Osteocyte (in vitro differentiated cells): ENCODE results near the gene STAT5B. TPM values are rescaled to one million over a fixed set of nuclear protein-coding genes. Genes with fewer than 3 reads are reported as not detected.
"Not testable (repeated sequence)": the region's sequence is repeated elsewhere in the genome, so short reads cannot be mapped to it uniquely, and the experiment has no call there.

Experiments used
- DNase-seq: peaks from one replicate; pipeline ENCODE4 v3.0.0; 2021; ENCODE audit warnings: mixed read lengths; ENCODE audit not compliant: unreplicated experiment; ENCODE audit errors: extremely low spot score
- H3K27ac Mint-ChIP-seq: one replicate; pipeline ENCODE4 v1.8.0; 2021; ENCODE audit warnings: mild to moderate bottlenecking, mixed read lengths; ENCODE audit not compliant: unreplicated experiment
- H3K27me3 Mint-ChIP-seq: one replicate; pipeline ENCODE4 v1.8.0; 2021; ENCODE audit warnings: mixed read lengths; ENCODE audit not compliant: unreplicated experiment
- H3K36me3 Mint-ChIP-seq: one replicate; pipeline ENCODE4 v1.8.0; 2021; ENCODE audit warnings: mixed read lengths; ENCODE audit not compliant: unreplicated experiment
- H3K4me1 Mint-ChIP-seq: one replicate; pipeline ENCODE4 v1.8.0; 2021; ENCODE audit warnings: mixed read lengths; ENCODE audit not compliant: unreplicated experiment
- H3K4me3 Mint-ChIP-seq: one replicate; pipeline ENCODE4 v1.8.0; 2021; ENCODE audit warnings: mild to moderate bottlenecking, moderate library complexity, mixed read lengths; ENCODE audit not compliant: unreplicated experiment
- H3K9me3 Mint-ChIP-seq: one replicate; pipeline ENCODE4 v1.8.0; 2021; ENCODE audit warnings: mixed read lengths; ENCODE audit not compliant: unreplicated experiment
- total RNA-seq: library from RNA; stranded (reverse); gene quantifications from 2 replicates; pipeline ENCODE4 v1.2.1, GENCODE V29; 2021
- TF ChIP-seq, protein P1 (sequence below): fragments of 200-600 bp; sonication (generic); IDR thresholded peaks from 2 replicates; pipeline ENCODE4 v1.5.0; 2021; ENCODE audit warnings: antibody characterized with exemption, mild to moderate bottlenecking, moderate library complexity

STAT5B gene
- total RNA-seq, 1 donor from 2014 or later, result 41.3 TPM

DNA sequence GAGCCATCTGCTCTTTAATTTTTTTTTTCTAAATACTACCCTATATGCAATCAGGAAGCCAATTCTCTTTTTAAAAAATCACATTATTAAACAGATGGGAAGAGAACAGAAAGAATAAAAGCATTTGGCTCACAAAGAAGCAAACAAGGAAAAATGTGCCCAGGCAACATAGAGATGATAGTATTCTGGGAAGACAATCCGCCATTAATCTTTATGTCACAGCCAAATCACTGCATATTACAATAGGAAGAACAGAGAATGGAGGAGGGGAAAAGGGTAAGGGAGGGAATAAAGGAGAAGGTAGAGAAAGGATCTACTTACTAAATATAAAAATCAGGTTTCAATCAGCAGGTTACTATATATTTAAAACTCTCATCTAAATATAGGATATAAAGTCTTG, 34.3 kb downstream of the STAT5B start:
- Mint-ChIP-seq H3K9me3 (no peaks in the 10 kb centered on the region), H3K4me1 (peaks cover 23% of the 10 kb centered on the region), H3K27me3 (no peaks in the 10 kb centered on the region), H3K4me3 (no peak overlapping the region), H3K27ac (no peak overlapping the region), H3K36me3 (peaks cover 3% of the 10 kb centered on the region)
- TF ChIP-seq, protein P1, sequence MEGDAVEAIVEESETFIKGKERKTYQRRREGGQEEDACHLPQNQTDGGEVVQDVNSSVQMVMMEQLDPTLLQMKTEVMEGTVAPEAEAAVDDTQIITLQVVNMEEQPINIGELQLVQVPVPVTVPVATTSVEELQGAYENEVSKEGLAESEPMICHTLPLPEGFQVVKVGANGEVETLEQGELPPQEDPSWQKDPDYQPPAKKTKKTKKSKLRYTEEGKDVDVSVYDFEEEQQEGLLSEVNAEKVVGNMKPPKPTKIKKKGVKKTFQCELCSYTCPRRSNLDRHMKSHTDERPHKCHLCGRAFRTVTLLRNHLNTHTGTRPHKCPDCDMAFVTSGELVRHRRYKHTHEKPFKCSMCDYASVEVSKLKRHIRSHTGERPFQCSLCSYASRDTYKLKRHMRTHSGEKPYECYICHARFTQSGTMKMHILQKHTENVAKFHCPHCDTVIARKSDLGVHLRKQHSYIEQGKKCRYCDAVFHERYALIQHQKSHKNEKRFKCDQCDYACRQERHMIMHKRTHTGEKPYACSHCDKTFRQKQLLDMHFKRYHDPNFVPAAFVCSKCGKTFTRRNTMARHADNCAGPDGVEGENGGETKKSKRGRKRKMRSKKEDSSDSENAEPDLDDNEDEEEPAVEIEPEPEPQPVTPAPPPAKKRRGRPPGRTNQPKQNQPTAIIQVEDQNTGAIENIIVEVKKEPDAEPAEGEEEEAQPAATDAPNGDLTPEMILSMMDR, result no peak
- no peak for DNase-seq

DNA sequence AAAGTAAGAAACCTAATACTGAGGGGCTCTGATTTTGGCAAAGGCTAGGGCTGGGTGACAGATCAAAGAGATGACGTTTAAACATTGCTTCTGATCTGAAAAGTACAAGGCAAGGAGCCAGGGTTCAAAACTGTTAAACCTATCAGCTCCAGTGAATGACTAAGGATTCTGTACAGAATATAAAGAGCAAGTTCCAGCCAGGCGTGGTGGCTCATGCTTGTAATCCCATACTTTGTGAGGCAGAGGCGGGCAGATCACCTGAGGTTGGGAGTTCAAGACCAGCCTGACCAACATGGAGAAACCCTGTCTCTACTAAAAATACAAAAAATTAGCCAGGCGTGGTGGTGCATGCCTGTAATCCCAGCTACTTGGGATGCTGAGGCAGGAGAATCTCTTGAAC, 35.3 kb downstream of the STAT5B start:
- H3K4me3 Mint-ChIP-seq, H3K36me3 Mint-ChIP-seq, DNase-seq, H3K27ac Mint-ChIP-seq, H3K9me3 Mint-ChIP-seq, H3K27me3 Mint-ChIP-seq: not testable (repeated sequence)
- H3K4me1 Mint-ChIP-seq, result peaks cover 18% of the 10 kb centered on the region

DNA sequence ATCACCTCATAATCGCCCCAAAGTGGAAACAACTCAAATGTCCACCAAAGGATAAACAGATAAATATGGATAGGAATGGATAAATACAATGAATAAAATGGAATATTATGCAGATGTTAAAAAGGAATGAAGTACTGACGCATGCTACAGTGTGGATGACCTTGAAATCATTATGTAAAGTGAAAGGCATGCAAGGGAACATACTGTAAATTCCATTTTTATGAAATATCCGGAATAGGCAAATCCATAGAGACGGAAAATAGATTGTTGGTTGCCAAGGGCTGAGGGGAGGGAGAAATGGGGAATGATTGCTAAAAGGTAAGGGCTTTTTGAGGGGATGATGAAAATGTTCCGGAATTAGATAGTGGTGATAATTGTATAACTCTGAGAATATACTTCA, 36.0 kb downstream of the STAT5B start:
- Mint-ChIP-seq H3K9me3 (no peaks in the 10 kb centered on the region), H3K27me3 (no peaks in the 10 kb centered on the region), H3K36me3 (peaks cover 2% of the 10 kb centered on the region), H3K4me3 (no peak overlapping the region), H3K4me1 (peaks cover 18% of the 10 kb centered on the region), H3K27ac (no peak overlapping the region)
- TF ChIP-seq, protein P1, result no peak
- no peak for DNase-seq

DNA sequence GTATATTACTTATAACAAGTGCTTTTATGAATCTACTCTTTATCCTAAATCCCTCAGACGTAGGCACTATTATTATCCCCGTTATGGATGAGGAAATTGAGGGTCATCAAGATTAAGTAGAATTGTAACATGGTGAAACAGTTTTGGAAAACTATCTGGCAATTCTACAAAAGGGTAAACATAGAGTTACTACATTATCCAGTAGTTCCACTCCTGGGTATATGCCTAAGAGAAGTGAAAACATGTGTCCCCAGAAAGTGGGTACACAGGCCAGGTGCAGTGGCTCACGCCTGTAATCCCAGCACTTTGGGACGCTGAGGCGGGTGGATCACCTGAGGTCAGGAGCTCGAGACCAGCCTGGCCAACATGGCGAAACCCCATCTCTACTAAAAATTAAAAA, 36.6 kb downstream of the STAT5B start:
- not testable (repeated sequence) for H3K36me3 Mint-ChIP-seq, DNase-seq, H3K27me3 Mint-ChIP-seq, H3K27ac Mint-ChIP-seq, H3K9me3 Mint-ChIP-seq, H3K4me3 Mint-ChIP-seq
- peaks cover 18% of the 10 kb centered on the region for H3K4me1 Mint-ChIP-seq

DNA sequence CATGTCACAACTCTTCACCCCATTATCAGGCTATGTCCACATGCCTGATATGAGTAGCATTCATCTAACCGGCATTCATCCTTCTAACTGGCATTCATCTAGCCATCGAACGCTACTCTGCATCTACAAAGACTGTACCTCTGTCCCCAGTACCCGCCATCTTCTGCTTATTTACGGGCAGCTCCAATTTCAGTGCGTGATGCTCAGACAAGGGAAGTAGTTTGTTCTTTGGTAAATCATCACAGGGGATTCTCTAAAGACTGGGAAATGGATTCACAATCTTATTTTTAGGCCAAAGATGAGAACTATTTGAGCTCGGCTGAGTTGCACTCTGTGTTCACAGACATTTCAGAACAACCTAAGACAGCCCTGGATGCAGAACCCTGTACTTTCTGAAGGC, 39.4 kb downstream of the STAT5B start:
- Mint-ChIP-seq H3K36me3 (peaks cover 2% of the 10 kb centered on the region), H3K27me3 (no peaks in the 10 kb centered on the region), H3K27ac (no peak overlapping the region), H3K9me3 (no peaks in the 10 kb centered on the region), H3K4me3 (no peak overlapping the region), H3K4me1 (peaks cover 8% of the 10 kb centered on the region)
- TF ChIP-seq, protein P1, result no peak
- DNase-seq, result no peak

DNA sequence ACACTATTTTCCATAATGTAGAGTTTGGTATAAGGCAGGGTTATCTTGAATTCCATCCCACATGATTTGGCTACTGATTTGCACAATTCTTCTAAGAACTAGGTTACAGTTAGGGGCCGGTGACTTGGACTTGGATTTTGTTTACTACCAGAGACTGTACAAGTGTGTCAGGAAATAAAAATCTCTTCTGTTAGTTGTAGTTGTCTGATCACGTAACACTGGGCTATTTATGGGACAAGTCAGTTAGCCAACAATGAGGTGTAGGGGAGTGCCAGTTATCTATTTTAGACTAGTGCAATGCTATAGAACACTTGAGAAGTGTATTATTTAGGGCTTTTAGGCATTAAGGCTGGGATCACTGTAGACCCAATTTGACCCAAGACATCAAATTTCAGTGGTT, 42.2 kb downstream of the STAT5B start:
- Mint-ChIP-seq H3K4me1 (peaks cover 2% of the 10 kb centered on the region), H3K27ac (no peak overlapping the region), H3K9me3 (no peaks in the 10 kb centered on the region), H3K27me3 (no peaks in the 10 kb centered on the region), H3K36me3 (no peaks in the 10 kb centered on the region), H3K4me3 (no peak overlapping the region)
- TF ChIP-seq, protein P1, result no peak
- no peak for DNase-seq
